Caco-2 (cell line): ENCODE results near the gene KCNK18. TPM values are rescaled to one million over a fixed set of nuclear protein-coding genes. Genes with fewer than 3 reads are reported as not detected.

Experiments
- BruUV-seq: library from RNA; stranded (reverse); fragments of 400-500 nt; replicated peaks from 2 replicates; lab custom pipeline; 2021; lab: Mats Ljungman, UMichigan
- CTCF ChIA-PET: fragments of 300-600 bp; sonication (Branson Sonifier 250); formaldehyde crosslinking; loops from one replicate; lab custom pipeline; 2022; ENCODE audit warnings: antibody characterized with exemption; lab: Charles Lee
- POLR2A ChIA-PET: fragments of 300-600 bp; sonication (Branson Sonifier 250); formaldehyde crosslinking; loops from one replicate; lab custom pipeline; 2022; ENCODE audit warnings: antibody characterized with exemption; lab: Charles Lee
- DNase-seq, 2 experiments: peaks; one replicate each; pipeline versions ENCODE4 v3.0.0 to v3.0.0-alpha.2; 2020 to 2022
- H3K27me3 ChIP-seq: replicated peaks from 2 replicates; pipeline ENCODE4 v1.6.0; 2011; ENCODE audit warnings: low read length; ENCODE audit not compliant: control insufficient read depth, insufficient read depth
- H3K36me3 ChIP-seq: 2 replicates; pipeline ENCODE4 v1.5.1; 2011; ENCODE audit warnings: low read length; ENCODE audit not compliant: control insufficient read depth, insufficient read depth
- H3K4me1 ChIP-seq: fragments of 250-450 bp; sonication (Bioruptor Pico); 2 replicates; pipeline ENCODE4 v1.5.1; 2020; ENCODE audit warnings: mild to moderate bottlenecking
- H3K4me3 ChIP-seq: 2 replicates; pipeline ENCODE4 v1.5.1; 2011; ENCODE audit warnings: low read depth, mild to moderate bottlenecking, control low read depth, low read length
- H3K9me3 ChIP-seq: fragments of 250-450 bp; sonication (Bioruptor Pico); 2 replicates; pipeline ENCODE4 v1.5.1; 2020; ENCODE audit warnings: mild to moderate bottlenecking, moderate library complexity
- H3K27ac Mint-ChIP-seq: one replicate; pipeline ENCODE4 v1.8.0; 2022; ENCODE audit warnings: mixed read lengths; ENCODE audit not compliant: unreplicated experiment
- H3K27me3 Mint-ChIP-seq: one replicate; pipeline ENCODE4 v1.8.0; 2022; ENCODE audit warnings: mixed read lengths; ENCODE audit not compliant: insufficient read depth, unreplicated experiment
- H3K36me3 Mint-ChIP-seq: one replicate; pipeline ENCODE4 v1.8.0; 2022; ENCODE audit warnings: mild to moderate bottlenecking, mixed read lengths; ENCODE audit not compliant: insufficient read depth, unreplicated experiment
- H3K4me1 Mint-ChIP-seq: one replicate; pipeline ENCODE4 v1.8.0; 2022; ENCODE audit warnings: low read depth, mixed read lengths; ENCODE audit not compliant: unreplicated experiment
- H3K4me3 Mint-ChIP-seq: one replicate; pipeline ENCODE4 v1.8.0; 2022; ENCODE audit warnings: mild to moderate bottlenecking, moderate library complexity, mixed read lengths; ENCODE audit not compliant: unreplicated experiment
- H3K9me3 Mint-ChIP-seq: one replicate; pipeline ENCODE4 v1.8.0; 2022; ENCODE audit warnings: mixed read lengths; ENCODE audit not compliant: unreplicated experiment
- intact Hi-C: fragments of 100-400 bp; cut with micrococcal nuclease; formaldehyde crosslinking; loops from one replicate; pipeline ENCODE4 v1.10.0; 2022; ENCODE audit not compliant: unreplicated experiment
- total RNA-seq: library from RNA; stranded (reverse); gene quantifications from 2 replicates; pipeline ENCODE4 v1.2.3, GENCODE V29; 2022
- TF ChIP-seq, protein P1 (sequence below), 2 experiments: fragments of 200-600 bp in 1 of 2; IDR thresholded peaks; 1 replicate in 1 of 2; 2 replicates in 1 of 2; pipeline versions ENCODE4 v1.5.1 to v1.8.0; 2011 to 2022; ENCODE audit warnings: antibody characterized with exemption in 1 of 2, control low read depth in 1 of 2, inconsistent platforms in 1 of 2, low read depth in 1 of 2, low read length in 1 of 2, mild to moderate bottlenecking in 1 of 2, moderate library complexity in 1 of 2; ENCODE audit not compliant: insufficient read depth in 1 of 2, severe bottlenecking in 1 of 2, unreplicated experiment in 1 of 2

Gene KCNK18
- total RNA-seq, 1 experiment from 2014 or later, result not detected

GRCh38 chr10:117214401-117214800 lies 17.1 kb downstream of the KCNK18 start:
- no peak overlapping the region for H3K27ac Mint-ChIP-seq
- no peak for DNase-seq
- ChIA-PET POLR2A (no interaction called here), CTCF (no interaction called here)
- H3K36me3 Mint-ChIP-seq, result no peaks in the 10 kb centered on the region
- TF ChIP-seq, protein P1, sequence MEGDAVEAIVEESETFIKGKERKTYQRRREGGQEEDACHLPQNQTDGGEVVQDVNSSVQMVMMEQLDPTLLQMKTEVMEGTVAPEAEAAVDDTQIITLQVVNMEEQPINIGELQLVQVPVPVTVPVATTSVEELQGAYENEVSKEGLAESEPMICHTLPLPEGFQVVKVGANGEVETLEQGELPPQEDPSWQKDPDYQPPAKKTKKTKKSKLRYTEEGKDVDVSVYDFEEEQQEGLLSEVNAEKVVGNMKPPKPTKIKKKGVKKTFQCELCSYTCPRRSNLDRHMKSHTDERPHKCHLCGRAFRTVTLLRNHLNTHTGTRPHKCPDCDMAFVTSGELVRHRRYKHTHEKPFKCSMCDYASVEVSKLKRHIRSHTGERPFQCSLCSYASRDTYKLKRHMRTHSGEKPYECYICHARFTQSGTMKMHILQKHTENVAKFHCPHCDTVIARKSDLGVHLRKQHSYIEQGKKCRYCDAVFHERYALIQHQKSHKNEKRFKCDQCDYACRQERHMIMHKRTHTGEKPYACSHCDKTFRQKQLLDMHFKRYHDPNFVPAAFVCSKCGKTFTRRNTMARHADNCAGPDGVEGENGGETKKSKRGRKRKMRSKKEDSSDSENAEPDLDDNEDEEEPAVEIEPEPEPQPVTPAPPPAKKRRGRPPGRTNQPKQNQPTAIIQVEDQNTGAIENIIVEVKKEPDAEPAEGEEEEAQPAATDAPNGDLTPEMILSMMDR (IDR thresholded peaks at IDR 0.05; ENCODE audit: insufficient read depth in 1 of 2, low read depth in 1 of 2, low read length in 1 of 2, severe bottlenecking in 1 of 2, unreplicated experiment in 1 of 2), result no peak
- peaks cover 14% of the 10 kb centered on the region; the same call in 1 of the 2 replicates for H3K9me3 ChIP-seq
- H3K4me1 Mint-ChIP-seq, result no peaks in the 10 kb centered on the region
- intact Hi-C loops, result no loop called here
- peaks cover 2% of the 10 kb centered on the region for H3K27me3 ChIP-seq
- no peak overlapping the region for H3K4me3 ChIP-seq
- H3K9me3 Mint-ChIP-seq, result peaks cover 15% of the 10 kb centered on the region
- H3K36me3 ChIP-seq, result no peaks in the 10 kb centered on the region
- peaks cover 30% of the 10 kb centered on the region for H3K27me3 Mint-ChIP-seq
- H3K4me1 ChIP-seq, result no peaks in the 10 kb centered on the region
- no TSS peak for BruUV-seq
- H3K4me3 Mint-ChIP-seq, result no peak overlapping the region

GRCh38 chr10:117215079-117215478 lies 17.8 kb downstream of the KCNK18 start:
- ChIA-PET CTCF (no interaction called here), POLR2A (no interaction called here)
- no peak overlapping the region for H3K4me3 ChIP-seq
- no peaks in the 10 kb centered on the region for H3K4me1 ChIP-seq
- Mint-ChIP-seq H3K27me3 (peaks cover 23% of the 10 kb centered on the region), H3K4me1 (no peaks in the 10 kb centered on the region), H3K4me3 (no peak overlapping the region), H3K9me3 (peaks cover 15% of the 10 kb centered on the region), H3K36me3 (no peaks in the 10 kb centered on the region), H3K27ac (no peak overlapping the region)
- BruUV-seq, result no TSS peak
- DNase-seq, result no peak
- no peaks in the 10 kb centered on the region; the same call in 1 of the 2 replicates for H3K27me3 ChIP-seq
- TF ChIP-seq, protein P1 (IDR thresholded peaks at IDR 0.05; ENCODE audit: insufficient read depth in 1 of 2, low read depth in 1 of 2, low read length in 1 of 2, severe bottlenecking in 1 of 2, unreplicated experiment in 1 of 2), result no peak
- H3K9me3 ChIP-seq, result peaks cover 14% of the 10 kb centered on the region; the same call in 1 of the 2 replicates
- intact Hi-C loops, result loop anchor here (5.0 kb wide), 1 partner anchor 1027 kb away; no protein-coding TSS in a partner anchor
- no peaks in the 10 kb centered on the region for H3K36me3 ChIP-seq

- Mint-ChIP-seq H3K9me3 (peaks cover 15% of the 10 kb centered on the region), H3K27me3 (peaks cover 19% of the 10 kb centered on the region), H3K27ac (no peak overlapping the region), H3K4me1 (no peaks in the 10 kb centered on the region), H3K4me3 (peak overlapping the region; percentile 90), H3K36me3 (no peaks in the 10 kb centered on the region)
- no peak overlapping the region for H3K4me3 ChIP-seq
- TF ChIP-seq, protein P1 (IDR thresholded peaks at IDR 0.05; ENCODE audit: insufficient read depth in 1 of 2, low read depth in 1 of 2, low read length in 1 of 2, severe bottlenecking in 1 of 2, unreplicated experiment in 1 of 2), result no peak
- DNase-seq, result no peak
- H3K27me3 ChIP-seq, result no peaks in the 10 kb centered on the region; the same call in 1 of the 2 replicates
- H3K4me1 ChIP-seq, result no peaks in the 10 kb centered on the region
- ChIA-PET CTCF (interaction anchor here (0.6 to 4.1 kb wide), 22 partner anchors 8 to 1338 kb away, joined by 3 to 69 read pairs (median 5); partner anchors contain the start of gene SLC18A2), POLR2A (interaction anchor here (0.6 kb wide), 1 partner anchor 209 kb away, joined by 3 read pairs; no protein-coding TSS in a partner anchor)
- intact Hi-C loops, result loop anchor here (2.0 to 5.0 kb wide), 2 partner anchors 263 to 1026 kb away; no protein-coding TSS in a partner anchor
- H3K36me3 ChIP-seq, result no peaks in the 10 kb centered on the region
- BruUV-seq, result no TSS peak
- peaks cover 14% of the 10 kb centered on the region; the same call in 1 of the 2 replicates for H3K9me3 ChIP-seq
Measured at GRCh38 chr10:117216028-117216427, 18.7 kb downstream of the KCNK18 start.
